ENCODE measurements around the gene IQSEC1.

IQSEC1 gene

GRCh38 chr3:12935861-12936830 is 137.1 kb downstream of the IQSEC1 start:
- FAIRE-seq (no peak), DNase-seq (ENCODE audit: low spot score) (no peak)

DNA sequence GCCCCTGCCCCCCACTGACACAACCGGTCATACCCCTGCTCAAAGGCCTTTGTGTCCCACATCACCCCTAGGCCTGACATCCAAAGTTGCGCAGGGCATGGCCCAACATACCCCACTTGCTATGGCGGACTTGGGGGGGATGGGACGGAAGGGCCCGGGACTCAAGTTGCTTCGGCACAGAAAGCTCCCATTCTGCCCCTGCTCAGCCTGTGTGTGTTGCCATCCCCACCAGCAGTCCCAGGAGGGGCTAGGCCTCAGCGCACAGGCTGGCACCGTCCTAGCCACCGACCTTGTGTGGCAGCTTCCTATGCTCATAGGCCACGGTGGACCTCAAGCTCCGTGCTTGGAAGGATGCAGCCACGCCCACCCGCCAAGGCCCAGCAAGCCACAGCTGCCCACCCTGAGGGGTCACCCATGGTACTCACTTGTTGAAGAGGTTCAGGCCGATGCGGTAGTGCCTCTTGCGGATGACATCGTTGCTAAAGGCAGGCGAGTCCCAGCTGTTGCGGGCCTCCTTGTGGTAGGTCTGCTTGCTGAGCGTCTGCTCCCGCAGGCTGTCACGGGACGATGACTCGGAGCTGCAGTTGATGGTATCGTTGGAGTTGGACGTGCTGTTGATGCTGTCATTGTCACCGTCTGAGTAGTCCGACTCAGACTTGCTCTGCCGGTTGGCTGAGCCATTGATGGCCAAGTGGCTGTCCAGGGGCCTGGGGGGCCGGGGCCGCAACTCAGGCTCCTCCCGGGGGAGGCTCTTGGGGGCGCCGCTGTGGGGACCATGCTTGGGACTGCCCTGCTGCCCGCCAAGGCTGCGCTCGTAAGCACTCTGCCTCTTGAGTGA is 138.0 kb downstream of the IQSEC1 start:
- FAIRE-seq (no peak), DNase-seq (ENCODE audit: low spot score) (no peak)

DNA sequence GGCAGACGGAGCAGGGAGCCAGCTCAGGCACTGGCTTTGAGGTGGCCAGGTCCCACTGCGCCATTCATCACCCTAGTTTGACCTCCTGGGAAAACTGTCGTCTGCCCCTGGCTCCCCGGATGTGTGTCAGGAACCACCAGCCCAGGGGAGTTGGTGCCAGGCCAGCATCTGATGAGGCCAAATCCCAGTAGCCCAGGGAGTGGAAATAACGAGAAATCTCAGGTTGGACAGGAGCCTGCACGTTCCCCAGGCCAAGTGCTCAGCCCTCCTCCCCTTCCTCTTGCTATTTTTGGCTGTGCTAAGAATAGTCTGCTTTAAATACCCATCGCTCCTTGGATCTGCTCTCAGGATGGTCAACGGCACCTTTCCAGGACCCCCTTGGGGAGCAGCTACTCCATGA is 138.8 kb downstream of the IQSEC1 start:
- no peak for FAIRE-seq

GRCh38 chr3:12933901-12934300 is 139.3 kb downstream of the IQSEC1 start:
- DNase-seq (ENCODE audit: low spot score) (no peak), FAIRE-seq (no peak)

More for the DNA sequence above, 138.8 kb downstream of the IQSEC1 start:
- DNase-seq (ENCODE audit: low spot score) = no peak

GRCh38 chr3:12932754-12933153 is 140.5 kb downstream of the IQSEC1 start:
- no peak for FAIRE-seq
- no peak for DNase-seq (ENCODE audit: low spot score)

- no peak for DNase-seq (ENCODE audit: low spot score)
- FAIRE-seq = no peak
Measured at GRCh38 chr3:12932347-12932746, 140.9 kb downstream of the IQSEC1 start.

GRCh38 chr3:12931273-12931905 is 141.8 kb downstream of the IQSEC1 start:
- FAIRE-seq (no peak), DNase-seq (ENCODE audit: low spot score) (no peak)

DNA sequence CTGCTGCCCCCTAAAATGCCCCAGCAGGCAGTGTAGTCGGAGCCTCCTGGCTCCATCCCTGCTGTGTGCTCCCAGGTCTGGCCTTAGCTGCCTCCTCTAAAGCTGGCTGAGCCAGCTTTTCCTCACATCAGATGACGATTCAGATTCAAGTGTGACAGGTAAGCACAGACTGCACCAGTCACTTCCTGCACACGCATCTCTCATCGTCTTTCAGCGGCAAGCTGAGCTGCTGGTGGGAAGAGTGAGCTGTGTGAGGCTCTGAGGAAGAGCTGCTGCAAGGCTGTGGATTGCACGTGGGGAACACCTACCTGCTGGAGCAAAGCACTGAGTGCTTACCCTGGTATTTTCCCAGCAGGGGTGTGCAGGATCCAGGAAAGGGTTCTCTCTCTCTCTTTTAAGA is 143.4 kb downstream of the IQSEC1 start:
- DNase-seq (ENCODE audit: low spot score) (no peak), FAIRE-seq (no peak)

DNA sequence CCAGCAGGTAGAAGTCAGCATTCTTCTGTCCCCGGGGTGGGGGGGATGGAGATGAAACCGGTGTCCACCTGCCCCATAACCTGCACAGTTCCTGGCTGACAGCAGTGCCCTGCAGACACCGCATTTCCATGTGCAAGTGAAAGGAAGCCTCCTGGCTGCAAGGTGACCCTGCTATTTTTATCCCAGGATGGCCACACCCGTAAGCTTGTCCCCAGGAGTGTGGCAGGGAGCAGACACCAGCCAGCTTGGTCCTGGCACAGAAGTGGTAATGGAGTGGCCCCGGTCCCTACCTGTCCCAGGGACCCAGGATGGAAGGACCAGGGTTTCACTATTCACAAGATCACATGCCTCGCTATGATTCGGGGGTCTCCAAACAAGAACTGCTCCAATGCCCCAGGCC is 146.6 kb downstream of the IQSEC1 start:
- FAIRE-seq = no peak

GRCh38 chr3:12925648-12926047 is 147.6 kb downstream of the IQSEC1 start:
- no peak for FAIRE-seq
- DNase-seq (ENCODE audit: low spot score) = no peak

More for the DNA sequence above, 146.6 kb downstream of the IQSEC1 start:
- no peak for DNase-seq (ENCODE audit: low spot score)

DNA sequence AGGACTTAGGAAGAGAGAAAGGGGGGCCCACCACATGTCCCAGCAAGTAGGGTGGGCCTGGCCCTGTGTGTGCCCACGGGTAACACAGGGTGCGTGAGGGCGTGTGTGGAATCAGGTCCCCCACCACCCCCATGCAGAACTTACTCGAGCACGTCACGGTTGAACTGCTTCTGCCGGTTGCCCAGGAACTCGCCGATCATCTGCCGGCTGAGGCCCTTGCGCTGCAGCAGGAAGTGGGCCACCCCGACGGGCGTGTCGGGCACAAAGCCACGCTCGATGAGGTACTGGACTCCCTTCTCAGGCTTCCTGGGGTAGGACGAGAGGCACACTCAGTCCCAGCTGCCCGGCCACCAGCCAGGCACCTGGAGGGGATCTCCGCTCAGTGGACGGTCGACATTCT is 148.8 kb downstream of the IQSEC1 start:
- FAIRE-seq = no peak
- no peak for DNase-seq (ENCODE audit: low spot score)

DNA sequence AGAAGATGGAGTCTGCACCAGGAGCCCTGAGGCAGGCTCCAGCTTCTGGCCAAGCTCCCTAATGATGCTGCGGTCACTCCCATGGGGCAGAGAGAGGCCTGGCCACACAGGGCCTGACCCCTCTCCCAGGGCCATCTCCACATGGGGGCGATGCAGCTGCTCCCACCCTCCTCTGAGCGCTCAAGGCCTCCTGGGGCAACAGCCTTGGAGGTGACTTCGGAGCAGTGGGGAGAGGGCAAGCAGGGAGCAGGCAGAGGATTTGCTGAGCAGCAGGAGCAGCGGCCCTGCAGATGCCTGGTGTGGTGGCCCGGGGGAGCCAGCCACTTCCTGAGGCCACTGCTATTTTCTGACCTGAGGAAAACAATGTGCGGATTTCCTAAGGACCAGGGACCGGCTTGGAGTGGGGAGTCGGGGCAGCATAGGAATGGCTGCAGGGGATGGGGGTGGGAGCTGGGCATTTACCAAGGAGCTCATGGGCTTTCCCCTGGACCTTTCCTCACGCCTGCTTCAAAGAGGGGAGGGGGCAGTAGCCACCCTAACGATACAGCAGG is 150.3 kb downstream of the IQSEC1 start:
- FAIRE-seq (no peak), DNase-seq (ENCODE audit: low spot score) (no peak)

DNA sequence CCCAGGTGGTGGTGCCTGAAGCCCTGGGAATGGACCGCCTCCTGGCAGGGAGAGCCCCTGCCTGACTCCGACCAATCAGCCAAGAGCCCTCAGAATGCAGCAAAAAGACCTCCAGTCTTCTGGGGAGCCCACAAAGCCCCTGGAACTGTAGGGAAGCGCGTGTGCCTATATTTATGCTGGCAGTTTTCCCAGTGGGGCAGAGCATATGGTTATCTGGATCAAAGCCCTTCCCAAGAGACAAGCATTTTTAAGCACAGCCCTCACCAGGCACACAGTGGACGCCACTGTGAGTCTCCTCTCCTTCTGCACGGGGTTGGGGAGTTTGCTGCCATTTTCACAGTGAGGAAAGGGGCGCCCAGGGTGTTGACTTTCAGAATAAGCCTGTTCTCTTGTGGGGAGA is 150.9 kb downstream of the IQSEC1 start:
- no peak for DNase-seq (ENCODE audit: low spot score)
- no peak for FAIRE-seq

DNA sequence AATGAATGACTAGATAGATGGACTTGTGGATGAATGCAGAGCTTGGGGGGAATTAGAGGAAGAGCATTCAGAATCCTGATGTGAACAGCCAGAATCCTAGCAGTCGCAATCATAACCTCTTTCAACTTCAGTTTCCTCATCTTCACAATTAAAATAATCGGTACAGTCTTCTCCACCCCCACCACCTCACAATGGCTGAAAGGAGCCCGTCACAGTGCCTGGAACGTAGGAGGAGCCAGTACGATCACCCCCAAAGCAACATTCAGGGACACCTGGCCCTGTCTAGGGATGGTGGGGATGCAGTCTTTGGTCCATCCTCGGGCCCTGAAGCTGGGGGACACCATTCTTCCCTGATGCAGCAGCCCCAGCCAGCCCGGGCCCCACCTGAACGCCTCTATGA is 151.5 kb downstream of the IQSEC1 start:
- FAIRE-seq (no peak), DNase-seq (ENCODE audit: low spot score) (no peak)

DNA sequence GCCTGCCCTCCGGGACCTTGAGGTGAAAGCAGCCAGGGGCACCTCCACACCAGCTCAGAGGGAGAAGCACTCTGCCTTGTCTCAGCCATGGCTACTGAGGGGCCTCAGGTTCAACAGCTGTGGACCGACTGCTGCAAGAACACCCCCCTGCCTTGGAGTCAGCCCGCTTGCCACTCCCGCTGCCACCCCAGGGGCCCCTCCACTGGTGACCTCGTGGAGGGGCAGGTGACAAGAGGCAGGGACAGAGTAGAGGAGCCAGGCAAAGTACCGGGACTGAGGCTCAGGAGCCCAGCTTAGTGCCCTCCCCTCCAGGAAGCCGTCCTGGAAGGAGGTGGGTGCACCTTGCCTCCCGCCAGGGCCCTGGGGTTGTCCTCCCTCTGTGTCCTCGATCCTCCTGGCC is 152.3 kb downstream of the IQSEC1 start:
- FAIRE-seq (no peak), DNase-seq (ENCODE audit: low spot score) (no peak)

GRCh38 chr3:12919205-12919604 is 154.0 kb downstream of the IQSEC1 start:
- FAIRE-seq (no peak), DNase-seq (ENCODE audit: low spot score) (no peak)

- FAIRE-seq = no peak
- DNase-seq (ENCODE audit: low spot score) = no peak
Measured at GRCh38 chr3:12918231-12918630, 155.0 kb downstream of the IQSEC1 start.

GRCh38 chr3:12916159-12916558 is 157.1 kb downstream of the IQSEC1 start:
- FAIRE-seq (no peak), DNase-seq (ENCODE audit: low spot score) (no peak)

GRCh38 chr3:12914088-12914487 is 159.1 kb downstream of the IQSEC1 start:
- FAIRE-seq (no peak), DNase-seq (ENCODE audit: low spot score) (no peak)

DNA sequence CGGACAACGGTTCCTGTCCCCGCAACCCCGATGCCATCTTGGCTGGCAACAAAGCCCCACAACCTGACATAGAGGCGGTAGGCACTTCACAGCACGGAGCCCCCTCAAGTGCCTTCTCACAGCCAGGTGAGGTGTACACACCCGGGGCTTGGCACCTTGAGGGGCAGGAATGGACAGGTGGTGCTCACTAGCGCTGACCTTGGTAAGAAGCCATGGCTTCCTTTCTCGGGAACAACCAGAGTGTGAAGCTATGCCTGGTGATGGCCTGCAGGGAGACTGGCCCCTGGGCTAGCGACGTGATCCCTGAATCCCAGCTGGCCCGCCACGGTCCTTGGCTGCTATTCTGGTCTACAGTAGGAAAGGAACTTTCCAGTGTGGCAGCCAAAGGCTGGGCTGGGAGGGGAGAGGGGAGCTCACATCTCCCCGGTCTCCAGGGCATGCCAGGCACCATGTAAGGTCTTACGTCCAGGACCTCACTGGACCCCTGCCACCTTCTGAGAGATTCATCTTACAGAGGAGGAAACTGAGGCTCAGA is 161.3 kb downstream of the IQSEC1 start:
- FAIRE-seq (no peak), DNase-seq (ENCODE audit: low spot score) (no peak)

Data from RCC 7860 (cell line).